ENCODE data around the gene C10orf90.

Gene C10orf90

DNA sequence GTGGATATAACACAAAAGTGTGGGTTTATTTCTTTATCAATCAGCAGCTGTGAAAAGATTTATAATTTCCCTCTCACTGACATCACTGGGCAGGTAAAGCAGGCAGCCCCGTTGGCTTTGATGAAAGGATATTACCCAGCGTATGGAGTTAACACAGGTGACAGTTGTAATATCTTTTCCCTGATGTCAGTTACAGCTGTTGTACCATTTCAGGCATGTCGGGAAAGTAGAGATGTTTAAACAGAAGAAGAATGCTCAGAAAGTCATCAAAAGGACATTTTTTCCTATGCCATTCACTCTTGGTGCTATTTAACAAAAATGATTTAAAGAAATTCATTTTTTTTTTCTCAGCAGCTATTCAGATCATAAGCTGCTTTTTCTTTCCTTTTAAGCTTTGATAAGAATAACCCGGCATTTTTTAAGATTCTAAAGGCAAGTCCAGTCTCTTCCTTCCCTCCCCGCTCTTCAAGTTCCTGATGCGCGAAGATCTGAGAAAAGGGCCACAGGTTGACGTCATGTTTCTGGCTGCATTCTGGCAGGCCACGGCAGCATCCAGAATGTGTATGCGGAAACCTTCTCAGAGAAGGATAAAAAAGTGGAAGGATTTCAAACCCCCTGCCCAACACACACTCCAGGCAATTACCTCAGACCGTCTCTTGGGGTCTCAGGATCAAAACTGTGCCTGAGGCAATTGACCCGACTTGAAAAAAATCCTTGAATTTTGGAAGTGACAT is 249.8 kb downstream of the C10orf90 start:
- TF ChIP-seq EZH2phosphoT487 (IDR thresholded peaks at IDR 0.05; ENCODE audit: borderline replicate concordance, low read length): no peak
- TF ChIP-seq, protein P1, sequence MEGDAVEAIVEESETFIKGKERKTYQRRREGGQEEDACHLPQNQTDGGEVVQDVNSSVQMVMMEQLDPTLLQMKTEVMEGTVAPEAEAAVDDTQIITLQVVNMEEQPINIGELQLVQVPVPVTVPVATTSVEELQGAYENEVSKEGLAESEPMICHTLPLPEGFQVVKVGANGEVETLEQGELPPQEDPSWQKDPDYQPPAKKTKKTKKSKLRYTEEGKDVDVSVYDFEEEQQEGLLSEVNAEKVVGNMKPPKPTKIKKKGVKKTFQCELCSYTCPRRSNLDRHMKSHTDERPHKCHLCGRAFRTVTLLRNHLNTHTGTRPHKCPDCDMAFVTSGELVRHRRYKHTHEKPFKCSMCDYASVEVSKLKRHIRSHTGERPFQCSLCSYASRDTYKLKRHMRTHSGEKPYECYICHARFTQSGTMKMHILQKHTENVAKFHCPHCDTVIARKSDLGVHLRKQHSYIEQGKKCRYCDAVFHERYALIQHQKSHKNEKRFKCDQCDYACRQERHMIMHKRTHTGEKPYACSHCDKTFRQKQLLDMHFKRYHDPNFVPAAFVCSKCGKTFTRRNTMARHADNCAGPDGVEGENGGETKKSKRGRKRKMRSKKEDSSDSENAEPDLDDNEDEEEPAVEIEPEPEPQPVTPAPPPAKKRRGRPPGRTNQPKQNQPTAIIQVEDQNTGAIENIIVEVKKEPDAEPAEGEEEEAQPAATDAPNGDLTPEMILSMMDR (IDR thresholded peaks at IDR 0.05; ENCODE audit: low read depth, low read length, poor library complexity, severe bottlenecking): no peak
- Histone ChIP-seq H3K9me2 (replicated peaks; ENCODE audit: control insufficient read depth, low read length) (no peaks in the 10 kb centered on the region), H3K79me2 (ENCODE audit: control insufficient read depth, low read length) (no peaks in the 10 kb centered on the region), H3K27ac (ENCODE audit: low read depth, low read length) (no peak overlapping the region), H3K36me3 (ENCODE audit: control insufficient read depth, low read length) (no peaks in the 10 kb centered on the region), H3K27me3 (ENCODE audit: control insufficient read depth, low read length) (no peaks in the 10 kb centered on the region), H3K4me1 (ENCODE audit: control insufficient read depth, low read length) (no peaks in the 10 kb centered on the region), H3F3A (ENCODE audit: control insufficient read depth, insufficient read depth) (no peaks in the 10 kb centered on the region), H3K9me3 (ENCODE audit: control insufficient read depth, insufficient read depth, low read length) (no peaks in the 10 kb centered on the region), H3K4me3 (ENCODE audit: low read length) (no peak overlapping the region), H4K20me1 (ENCODE audit: control insufficient read depth, insufficient read depth, low read depth, low read length) (no peaks in the 10 kb centered on the region), H3K4me2 (ENCODE audit: low read length) (no peak overlapping the region)

DNA sequence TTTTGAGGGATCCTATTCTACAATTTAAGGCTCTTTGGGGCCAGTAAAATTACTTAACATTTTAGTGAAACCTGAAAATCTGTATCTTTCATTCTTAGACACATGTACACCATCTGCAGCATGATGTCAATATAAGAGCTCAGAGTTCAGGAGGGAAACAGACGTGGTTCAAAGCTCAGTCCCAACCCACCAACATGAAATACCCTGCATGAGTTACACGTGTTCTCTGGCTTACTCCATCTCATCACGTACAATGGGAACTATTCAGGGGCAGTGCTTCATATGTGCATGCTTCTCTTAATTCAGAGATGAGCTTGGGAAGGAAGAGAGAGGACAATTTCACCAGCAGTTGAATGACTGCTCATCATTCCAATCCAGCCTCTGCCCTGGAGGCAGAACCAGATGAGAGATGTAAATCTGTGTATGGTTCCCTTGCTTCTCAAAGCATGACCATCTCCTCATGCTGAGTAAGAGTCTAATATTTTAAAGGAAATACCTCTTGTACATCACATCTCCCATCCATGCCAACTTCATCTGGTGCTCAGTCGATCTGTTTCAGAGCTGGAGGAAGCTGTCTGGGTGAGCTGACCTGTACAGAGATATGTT is 253.2 kb downstream of the C10orf90 start:
- no peaks in the 10 kb centered on the region for H3K79me2 ChIP-seq (ENCODE audit: control insufficient read depth, low read length)

DNA sequence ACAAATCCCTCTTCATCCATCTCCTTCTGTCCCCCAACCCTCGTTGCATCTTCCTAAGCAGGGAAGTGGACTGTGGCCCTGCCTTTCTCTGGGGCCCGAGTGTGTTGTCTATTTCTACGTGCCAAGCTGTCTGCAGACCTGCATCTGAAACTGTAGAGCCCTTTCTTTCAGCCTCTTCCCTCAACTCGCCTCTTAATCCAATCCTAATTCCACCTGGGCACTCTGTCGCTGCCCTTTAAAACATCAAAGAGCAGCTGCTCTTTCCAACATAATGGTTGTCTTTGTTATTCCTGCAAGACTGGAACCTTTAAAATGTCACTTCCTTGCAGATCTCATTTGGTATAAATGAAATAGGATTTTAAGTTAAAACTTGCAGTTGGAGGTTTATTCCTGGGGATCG is 260.7 kb downstream of the C10orf90 start:
- H3K36me3 ChIP-seq (ENCODE audit: control insufficient read depth, low read length): no peaks in the 10 kb centered on the region
- H3K79me2 ChIP-seq (ENCODE audit: control insufficient read depth, low read length): no peaks in the 10 kb centered on the region
- no peak overlapping the region for H3K4me3 ChIP-seq (ENCODE audit: low read length)
- no peaks in the 10 kb centered on the region for H3K27me3 ChIP-seq (ENCODE audit: control insufficient read depth, low read length)
- H3K9me3 ChIP-seq (ENCODE audit: control insufficient read depth, insufficient read depth, low read length): no peaks in the 10 kb centered on the region
- H3K9me2 ChIP-seq (replicated peaks; ENCODE audit: control insufficient read depth, low read length): no peaks in the 10 kb centered on the region
- H3K4me1 ChIP-seq (ENCODE audit: control insufficient read depth, low read length): no peaks in the 10 kb centered on the region
- no peak overlapping the region for H3K4me2 ChIP-seq (ENCODE audit: low read length)
- H4K20me1 ChIP-seq (ENCODE audit: control insufficient read depth, insufficient read depth, low read depth, low read length): no peaks in the 10 kb centered on the region
- H3K27ac ChIP-seq (ENCODE audit: low read depth, low read length): no peak overlapping the region
- TF ChIP-seq EZH2phosphoT487 (IDR thresholded peaks at IDR 0.05; ENCODE audit: borderline replicate concordance, low read length): no peak
- TF ChIP-seq, protein P1 (IDR thresholded peaks at IDR 0.05; ENCODE audit: low read depth, low read length, poor library complexity, severe bottlenecking): no peak
- no peaks in the 10 kb centered on the region for H3F3A ChIP-seq (ENCODE audit: control insufficient read depth, insufficient read depth)

More for the DNA sequence above, 253.2 kb downstream of the C10orf90 start:
- no peak overlapping the region for H3K4me3 ChIP-seq (ENCODE audit: low read length)
- no peak for TF ChIP-seq EZH2phosphoT487 (IDR thresholded peaks at IDR 0.05; ENCODE audit: borderline replicate concordance, low read length)
- no peak overlapping the region for H3K4me2 ChIP-seq (ENCODE audit: low read length)
- no peaks in the 10 kb centered on the region for H3K9me3 ChIP-seq (ENCODE audit: control insufficient read depth, insufficient read depth, low read length)
- H3K27me3 ChIP-seq (ENCODE audit: control insufficient read depth, low read length): no peaks in the 10 kb centered on the region
- no peaks in the 10 kb centered on the region for H3K4me1 ChIP-seq (ENCODE audit: control insufficient read depth, low read length)
- no peaks in the 10 kb centered on the region for H3K36me3 ChIP-seq (ENCODE audit: control insufficient read depth, low read length)
- no peaks in the 10 kb centered on the region for H3F3A ChIP-seq (ENCODE audit: control insufficient read depth, insufficient read depth)
- no peaks in the 10 kb centered on the region for H4K20me1 ChIP-seq (ENCODE audit: control insufficient read depth, insufficient read depth, low read depth, low read length)
- no peaks in the 10 kb centered on the region for H3K9me2 ChIP-seq (replicated peaks; ENCODE audit: control insufficient read depth, low read length)
- no peak overlapping the region for H3K27ac ChIP-seq (ENCODE audit: low read depth, low read length)

All from DOHH2 (cell line).